ENCODE measurements around the gene TRMT44. TPM values are rescaled to one million over a fixed set of nuclear protein-coding genes. Genes with fewer than 3 reads are reported as not detected.

Gene TRMT44
- polyA plus RNA-seq, 3 donors = 4.9 to 7.5 (median 6.6) TPM

- intact Hi-C loops (cut with micrococcal nuclease) = no loop called here
- H3K27ac ChIP-seq (ENCODE audit: low read depth in 1 of 2, low read length in 2 of 2) = no peak overlapping the region
- H3K4me2 ChIP-seq (replicated peaks; ENCODE audit: extremely low read depth, low read length, poor library complexity, severe bottlenecking) = no peak overlapping the region
- H3K27me3 Mint-ChIP-seq (ENCODE audit: low read depth in 3 of 3) = peaks cover 0 to 4% (median 0%) of the 10 kb centered on the region in 3 donors
- no peak for TF ChIP-seq CTCF (IDR thresholded peaks at IDR 0.05)
- no peak overlapping the region for H3K9ac ChIP-seq (ENCODE audit: insufficient read depth, low read length, poor library complexity, severe bottlenecking)
- no peak overlapping the region for H2AFZ ChIP-seq (ENCODE audit: insufficient read depth, low read depth, low read length, poor library complexity, severe bottlenecking)
- no peaks in the 10 kb centered on the region for H3K4me1 ChIP-seq (ENCODE audit: control insufficient read depth in 1 of 2, insufficient read depth in 2 of 2, low read length in 2 of 2)
- H3K36me3 ChIP-seq (replicated peaks in 1 of 2; ENCODE audit: control insufficient read depth in 1 of 2, insufficient read depth in 2 of 2, low read length in 2 of 2) = peaks cover 52 to 87% of the 10 kb centered on the region in 2 donors
- H3K4me3 Mint-ChIP-seq = no peak overlapping the region
- H3K27ac Mint-ChIP-seq = no peak overlapping the region
- no peaks in the 10 kb centered on the region for H4K20me1 ChIP-seq (ENCODE audit: insufficient read depth, low read length)
- H3K27me3 ChIP-seq (ENCODE audit: control insufficient read depth in 2 of 2, insufficient read depth in 2 of 2, low read length in 2 of 2) = no peaks in the 10 kb centered on the region
- WGBS (ENCODE audit: insufficient coverage) = 98% methylated on average over 11 of the region's 14 CpGs
- no peaks in the 10 kb centered on the region for H3K9me3 ChIP-seq (replicated peaks in 1 of 2; ENCODE audit: control insufficient read depth in 1 of 2, insufficient read depth in 1 of 2, low read length in 2 of 2)
- no peak for DNase-seq
- peaks cover 0 to 2% (median 0%) of the 10 kb centered on the region in 7 donors for H3K9me3 Mint-ChIP-seq
- peaks cover 65 to 77% of the 10 kb centered on the region in 2 donors for H3K36me3 Mint-ChIP-seq
- H3K4me3 ChIP-seq (replicated peaks in 1 of 3; ENCODE audit: low read depth in 2 of 3, low read length in 3 of 3) = no peak overlapping the region
- no peaks in the 10 kb centered on the region for H3K79me2 ChIP-seq (ENCODE audit: insufficient read depth, low read length)
- H3K4me1 Mint-ChIP-seq = no peaks in the 10 kb centered on the region
These were observed 23.8 kb downstream of the TRMT44 start for GRCh38 chr4:8464381-8464780.

- H3K4me1 ChIP-seq (ENCODE audit: control insufficient read depth in 1 of 2, insufficient read depth in 2 of 2, low read length in 2 of 2) = no peaks in the 10 kb centered on the region
- Mint-ChIP-seq H3K27ac (no peak overlapping the region), H3K27me3 (ENCODE audit: low read depth in 3 of 3) (peaks cover 0 to 4% (median 2%) of the 10 kb centered on the region in 3 donors), H3K4me1 (no peaks in the 10 kb centered on the region), H3K4me3 (no peak overlapping the region), H3K36me3 (peaks cover 62 to 79% of the 10 kb centered on the region in 2 donors), H3K9me3 (peaks cover 0 to 2% (median 0%) of the 10 kb centered on the region in 7 donors)
- no peaks in the 10 kb centered on the region for H3K79me2 ChIP-seq (ENCODE audit: insufficient read depth, low read length)
- peaks cover 45 to 90% of the 10 kb centered on the region in 2 donors for H3K36me3 ChIP-seq (replicated peaks in 1 of 2; ENCODE audit: control insufficient read depth in 1 of 2, insufficient read depth in 2 of 2, low read length in 2 of 2)
- no peaks in the 10 kb centered on the region for H4K20me1 ChIP-seq (ENCODE audit: insufficient read depth, low read length)
- H3K4me3 ChIP-seq (replicated peaks in 1 of 3; ENCODE audit: low read depth in 2 of 3, low read length in 3 of 3) = no peak overlapping the region
- no peak overlapping the region for H3K4me2 ChIP-seq (replicated peaks; ENCODE audit: extremely low read depth, low read length, poor library complexity, severe bottlenecking)
- no peaks in the 10 kb centered on the region for H3K9me3 ChIP-seq (replicated peaks in 1 of 2; ENCODE audit: control insufficient read depth in 1 of 2, insufficient read depth in 1 of 2, low read length in 2 of 2)
- H3K27ac ChIP-seq (ENCODE audit: low read depth in 1 of 2, low read length in 2 of 2) = no peak overlapping the region
- no peaks in the 10 kb centered on the region for H3K27me3 ChIP-seq (ENCODE audit: control insufficient read depth in 2 of 2, insufficient read depth in 2 of 2, low read length in 2 of 2)
- intact Hi-C loops (cut with micrococcal nuclease) = no loop called here
- H3K9ac ChIP-seq (ENCODE audit: insufficient read depth, low read length, poor library complexity, severe bottlenecking) = no peak overlapping the region
- DNase-seq = no peak
- no peak for TF ChIP-seq CTCF (IDR thresholded peaks at IDR 0.05)
- WGBS (ENCODE audit: insufficient coverage) = 95% methylated on average over 29 of the region's 31 CpGs
- no peak overlapping the region for H2AFZ ChIP-seq (ENCODE audit: insufficient read depth, low read depth, low read length, poor library complexity, severe bottlenecking)
These were observed 25.3 kb downstream of the TRMT44 start for GRCh38 chr4:8465615-8466611.

All from CD14-positive monocyte (primary cell).